Calu3 (cell line): ENCODE data around the gene SHANK1. TPM values are rescaled to one million over a fixed set of nuclear protein-coding genes. Genes with fewer than 3 reads are reported as not detected.

ENCODE experiments used
- BruUV-seq: library from RNA; stranded (reverse); fragments of 400-500 nt; replicated peaks from 2 replicates; lab custom pipeline; 2021; lab: Mats Ljungman, UMichigan
- CTCF ChIA-PET: fragments of 300-600 bp; sonication (Branson Sonifier 250); formaldehyde crosslinking; loops from one replicate; lab custom pipeline; 2022; ENCODE audit warnings: antibody characterized with exemption; lab: Charles Lee
- DNase-seq: peaks from one replicate; pipeline ENCODE4 v3.0.0; 2022
- H3K27ac Mint-ChIP-seq: one replicate; pipeline ENCODE4 v1.8.0; 2022; ENCODE audit warnings: mixed read lengths; ENCODE audit not compliant: unreplicated experiment
- H3K27me3 Mint-ChIP-seq: one replicate; pipeline ENCODE4 v1.8.0; 2022; ENCODE audit warnings: mixed read lengths; ENCODE audit not compliant: unreplicated experiment
- H3K36me3 Mint-ChIP-seq: one replicate; pipeline ENCODE4 v1.8.0; 2022; ENCODE audit warnings: mild to moderate bottlenecking, moderate library complexity, mixed read lengths; ENCODE audit not compliant: insufficient read depth, unreplicated experiment
- H3K4me1 Mint-ChIP-seq: one replicate; pipeline ENCODE4 v1.8.0; 2022; ENCODE audit warnings: mild to moderate bottlenecking, low read depth, mixed read lengths; ENCODE audit not compliant: unreplicated experiment
- H3K4me3 Mint-ChIP-seq: one replicate; pipeline ENCODE4 v1.8.0; 2022; ENCODE audit warnings: mild to moderate bottlenecking, low read depth, moderate library complexity, mixed read lengths; ENCODE audit not compliant: unreplicated experiment
- H3K9me3 Mint-ChIP-seq: one replicate; pipeline ENCODE4 v1.8.0; 2022; ENCODE audit warnings: low read depth, mixed read lengths; ENCODE audit not compliant: unreplicated experiment
- CTCF ChIP-seq: fragments of 200-600 bp; IDR thresholded peaks from one replicate; pipeline ENCODE4 v1.8.0; 2022; ENCODE audit warnings: antibody characterized with exemption; ENCODE audit not compliant: unreplicated experiment
- intact Hi-C: fragments of 100-400 bp; cut with micrococcal nuclease; formaldehyde crosslinking; loops from one replicate; pipeline ENCODE4 v1.10.0; 2022; ENCODE audit not compliant: unreplicated experiment
- total RNA-seq: library from RNA; stranded (reverse); gene quantifications from 2 replicates; pipeline ENCODE4 v1.2.3, GENCODE V29; 2022

SHANK1 gene
- total RNA-seq, 1 experiment from 2014 or later, result not detected

GRCh38 chr19:50690439-50690838 lies 29.2 kb downstream of the SHANK1 start:
- H3K9me3 Mint-ChIP-seq, result no peaks in the 10 kb centered on the region
- H3K27ac Mint-ChIP-seq, result no peak overlapping the region
- BruUV-seq, result no TSS peak
- H3K4me1 Mint-ChIP-seq, result no peaks in the 10 kb centered on the region
- DNase-seq, result no peak
- H3K36me3 Mint-ChIP-seq, result peaks cover 8% of the 10 kb centered on the region
- intact Hi-C loops, result no loop called here
- no peak overlapping the region for H3K4me3 Mint-ChIP-seq
- CTCF ChIA-PET, result no interaction called here
- H3K27me3 Mint-ChIP-seq, result peaks cover 92% of the 10 kb centered on the region
- no peak for TF ChIP-seq CTCF

GRCh38 chr19:50688766-50689165 lies 30.8 kb downstream of the SHANK1 start:
- CTCF ChIA-PET, result no interaction called here
- Mint-ChIP-seq H3K4me3 (no peak overlapping the region), H3K9me3 (no peaks in the 10 kb centered on the region), H3K4me1 (no peaks in the 10 kb centered on the region), H3K27me3 (peaks cover 100% of the 10 kb centered on the region), H3K27ac (no peak overlapping the region), H3K36me3 (peaks cover under 1% of the 10 kb centered on the region)
- no TSS peak for BruUV-seq
- TF ChIP-seq CTCF, result no peak
- intact Hi-C loops, result no loop called here
- no peak for DNase-seq

- H3K27me3 Mint-ChIP-seq, result peaks cover 100% of the 10 kb centered on the region
- intact Hi-C loops, result no loop called here
- no peak overlapping the region for H3K27ac Mint-ChIP-seq
- no peaks in the 10 kb centered on the region for H3K9me3 Mint-ChIP-seq
- CTCF ChIA-PET, result no interaction called here
- no peaks in the 10 kb centered on the region for H3K4me1 Mint-ChIP-seq
- BruUV-seq, result no TSS peak
- no peak for DNase-seq
- H3K4me3 Mint-ChIP-seq, result no peak overlapping the region
- no peak for TF ChIP-seq CTCF
- no peaks in the 10 kb centered on the region for H3K36me3 Mint-ChIP-seq
These were observed 33.1 kb downstream of the SHANK1 start for GRCh38 chr19:50686310-50687032.

- Mint-ChIP-seq H3K4me3 (no peak overlapping the region), H3K27ac (no peak overlapping the region), H3K9me3 (no peaks in the 10 kb centered on the region), H3K36me3 (peaks cover 6% of the 10 kb centered on the region), H3K27me3 (peaks cover 86% of the 10 kb centered on the region), H3K4me1 (no peaks in the 10 kb centered on the region)
- TF ChIP-seq CTCF, result no peak
- CTCF ChIA-PET, result interaction anchor here (0.5 kb wide), 1 partner anchor 88 kb away, joined by 4 read pairs; no protein-coding TSS in a partner anchor
- DNase-seq, result peak; percentile 86
- BruUV-seq, result no TSS peak
- intact Hi-C loops, result no loop called here
These were observed 40.2 kb downstream of the SHANK1 start for GRCh38 chr19:50679177-50680125.
